ENCODE data around the gene GLYATL1.
A peak's percentile ranks its signal among the peaks of the same experiment; 100 is the strongest.

Gene GLYATL1

DNA sequence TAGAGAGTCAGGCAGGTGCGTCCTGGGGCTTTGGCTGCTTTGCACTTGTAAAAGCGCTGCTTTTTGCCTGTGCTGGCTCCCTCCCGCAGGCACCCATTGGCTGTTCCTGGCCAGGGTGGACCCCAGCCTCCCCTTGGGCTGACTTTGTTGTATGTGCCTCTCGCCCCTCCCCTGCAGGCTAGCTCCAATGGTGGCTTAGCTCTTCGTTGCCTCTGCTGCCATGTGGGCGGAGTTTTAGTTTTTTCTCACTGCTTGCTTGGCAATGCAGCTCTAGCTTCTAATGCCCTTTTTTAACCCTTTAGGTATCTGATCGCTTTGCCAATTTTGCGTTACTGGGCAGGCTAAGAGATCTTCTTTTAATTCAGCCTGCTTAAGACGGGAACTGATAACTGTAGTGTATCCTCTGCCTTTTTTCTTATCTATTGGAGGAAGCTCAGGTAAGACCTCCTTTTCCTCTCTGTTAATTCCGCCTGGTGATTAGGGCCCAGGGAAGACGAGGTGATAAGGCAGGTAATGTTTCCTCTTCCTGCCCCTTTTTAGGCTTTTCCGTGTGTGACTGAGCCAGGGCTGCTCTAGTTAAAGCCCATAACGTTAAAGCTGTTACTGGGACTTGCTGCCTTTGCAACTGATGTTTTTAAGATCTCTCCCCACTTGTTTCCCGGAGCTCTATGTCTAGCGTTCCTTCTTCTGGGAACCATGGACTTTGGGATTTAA, 11.7 kb upstream of the GLYATL1 start:
- Histone ChIP-seq H3K27me3 (ENCODE audit: control insufficient read depth, insufficient read depth, low read length) (no peaks in the 10 kb centered on the region), H3K4me3 (ENCODE audit: low read depth, low read length) (peak overlapping the region; percentile 87), H3K36me3 (ENCODE audit: control insufficient read depth, insufficient read depth, low read length) (no peaks in the 10 kb centered on the region), H3K9ac (ENCODE audit: low read depth, low read length) (no peak overlapping the region), H3K9me3 (ENCODE audit: control insufficient read depth, insufficient read depth, low read length) (no peaks in the 10 kb centered on the region), H3K4me1 (ENCODE audit: control insufficient read depth, insufficient read depth, low read length) (peaks cover 10% of the 10 kb centered on the region)

DNA sequence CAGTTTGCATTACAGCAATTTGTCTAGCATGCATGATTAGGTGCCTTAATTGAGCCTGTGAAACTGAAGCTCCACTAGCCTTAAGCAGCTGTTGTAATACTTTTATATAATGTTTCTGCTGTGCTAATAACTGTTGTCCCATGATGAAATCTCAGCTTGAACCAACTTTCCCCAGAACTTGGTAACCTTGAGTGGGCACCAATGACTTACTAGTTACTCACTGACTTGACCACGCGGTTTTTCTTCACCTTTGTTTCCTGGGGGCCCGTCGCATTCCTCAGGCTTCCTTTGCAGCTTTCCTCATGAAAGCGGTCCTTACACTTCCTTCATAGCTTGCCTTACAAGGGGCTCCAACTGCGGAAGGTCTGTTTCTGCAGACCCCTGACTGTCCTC, 11.2 kb upstream of the GLYATL1 start:
- Histone ChIP-seq H3K4me1 (ENCODE audit: control insufficient read depth, insufficient read depth, low read length) (peaks cover 10% of the 10 kb centered on the region), H3K9me3 (ENCODE audit: control insufficient read depth, insufficient read depth, low read length) (no peaks in the 10 kb centered on the region), H3K4me3 (ENCODE audit: low read depth, low read length) (peak overlapping the region; percentile 87), H3K36me3 (ENCODE audit: control insufficient read depth, insufficient read depth, low read length) (no peaks in the 10 kb centered on the region), H3K9ac (ENCODE audit: low read depth, low read length) (no peak overlapping the region), H3K27me3 (ENCODE audit: control insufficient read depth, insufficient read depth, low read length) (no peaks in the 10 kb centered on the region)

DNA sequence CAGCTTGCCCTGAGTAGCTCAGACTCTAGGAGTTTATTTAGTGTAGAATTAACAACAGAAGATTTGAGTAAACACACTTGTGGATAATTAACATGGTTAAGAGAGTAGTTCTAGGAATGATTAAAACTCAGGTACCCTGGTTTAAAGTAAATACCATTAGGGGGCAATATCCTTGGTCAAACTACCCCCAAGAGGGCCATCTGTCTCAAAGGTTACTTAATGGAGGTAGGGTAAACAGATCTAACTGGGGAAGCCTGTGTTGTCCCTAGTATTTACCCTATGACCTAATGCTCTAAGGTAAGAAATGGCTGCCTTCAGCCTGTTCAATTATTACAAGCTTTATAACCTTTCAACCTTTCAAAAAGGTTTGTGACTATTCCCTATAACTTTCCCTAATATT, 10.6 kb upstream of the GLYATL1 start:
- no peaks in the 10 kb centered on the region for H3K9me3 ChIP-seq (ENCODE audit: control insufficient read depth, insufficient read depth, low read length)
- no peaks in the 10 kb centered on the region for H3K27me3 ChIP-seq (ENCODE audit: control insufficient read depth, insufficient read depth, low read length)
- peaks cover 10% of the 10 kb centered on the region for H3K4me1 ChIP-seq (ENCODE audit: control insufficient read depth, insufficient read depth, low read length)
- no peak overlapping the region for H3K9ac ChIP-seq (ENCODE audit: low read depth, low read length)
- H3K4me3 ChIP-seq (ENCODE audit: low read depth, low read length), result peak overlapping the region; percentile 87
- no peaks in the 10 kb centered on the region for H3K36me3 ChIP-seq (ENCODE audit: control insufficient read depth, insufficient read depth, low read length)

DNA sequence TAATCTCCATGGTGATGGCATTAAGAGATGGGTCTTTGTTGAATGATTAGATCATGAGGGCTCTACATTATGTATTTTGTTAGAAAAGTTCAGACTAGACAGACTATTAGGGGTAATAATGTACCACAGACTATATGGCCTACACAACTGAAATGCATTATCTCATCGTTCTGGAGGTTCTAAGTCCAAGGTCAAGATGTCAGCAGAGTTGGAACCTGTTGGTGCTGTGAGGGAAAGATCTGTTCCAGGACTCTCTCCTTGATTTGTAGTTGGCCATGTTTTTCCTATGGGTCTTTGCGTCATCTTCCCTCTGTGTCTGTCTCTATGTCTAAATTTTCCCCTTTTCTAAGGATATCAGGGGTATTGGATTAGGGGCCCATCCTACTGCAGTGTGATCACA, 8.4 kb upstream of the GLYATL1 start:
- peaks cover 6% of the 10 kb centered on the region for H3K4me1 ChIP-seq (ENCODE audit: control insufficient read depth, insufficient read depth, low read length)
- H3K4me3 ChIP-seq (ENCODE audit: low read depth, low read length), result no peak overlapping the region
- H3K9ac ChIP-seq (ENCODE audit: low read depth, low read length), result no peak overlapping the region
- no peaks in the 10 kb centered on the region for H3K27me3 ChIP-seq (ENCODE audit: control insufficient read depth, insufficient read depth, low read length)
- H3K9me3 ChIP-seq (ENCODE audit: control insufficient read depth, insufficient read depth, low read length), result no peaks in the 10 kb centered on the region
- no peaks in the 10 kb centered on the region for H3K36me3 ChIP-seq (ENCODE audit: control insufficient read depth, insufficient read depth, low read length)

DNA sequence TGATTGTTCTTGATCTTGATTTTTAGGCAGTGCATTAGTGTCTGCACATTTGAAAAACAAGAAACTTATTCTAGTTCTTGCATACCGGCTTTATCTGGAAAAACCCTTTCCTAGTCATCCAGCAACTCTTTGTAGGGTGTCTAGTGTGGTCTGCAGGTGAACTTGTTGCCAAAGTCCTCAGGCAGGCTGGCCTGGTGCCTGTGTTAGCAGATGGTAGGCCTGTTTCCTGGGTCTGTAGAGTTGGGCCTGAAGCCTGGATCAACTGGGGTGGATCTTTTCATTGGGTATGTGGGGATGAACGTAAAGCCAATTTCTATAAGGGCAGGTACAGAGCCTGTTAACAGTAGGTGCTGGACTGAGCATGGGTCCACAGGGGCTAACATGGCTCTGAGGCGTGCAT, 5.6 kb upstream of the GLYATL1 start:
- no peaks in the 10 kb centered on the region for H3K9me3 ChIP-seq (ENCODE audit: control insufficient read depth, insufficient read depth, low read length)
- no peak overlapping the region for H3K9ac ChIP-seq (ENCODE audit: low read depth, low read length)
- H3K4me3 ChIP-seq (ENCODE audit: low read depth, low read length), result no peak overlapping the region
- no peaks in the 10 kb centered on the region for H3K4me1 ChIP-seq (ENCODE audit: control insufficient read depth, insufficient read depth, low read length)
- no peaks in the 10 kb centered on the region for H3K36me3 ChIP-seq (ENCODE audit: control insufficient read depth, insufficient read depth, low read length)
- no peaks in the 10 kb centered on the region for H3K27me3 ChIP-seq (ENCODE audit: control insufficient read depth, insufficient read depth, low read length)

DNA sequence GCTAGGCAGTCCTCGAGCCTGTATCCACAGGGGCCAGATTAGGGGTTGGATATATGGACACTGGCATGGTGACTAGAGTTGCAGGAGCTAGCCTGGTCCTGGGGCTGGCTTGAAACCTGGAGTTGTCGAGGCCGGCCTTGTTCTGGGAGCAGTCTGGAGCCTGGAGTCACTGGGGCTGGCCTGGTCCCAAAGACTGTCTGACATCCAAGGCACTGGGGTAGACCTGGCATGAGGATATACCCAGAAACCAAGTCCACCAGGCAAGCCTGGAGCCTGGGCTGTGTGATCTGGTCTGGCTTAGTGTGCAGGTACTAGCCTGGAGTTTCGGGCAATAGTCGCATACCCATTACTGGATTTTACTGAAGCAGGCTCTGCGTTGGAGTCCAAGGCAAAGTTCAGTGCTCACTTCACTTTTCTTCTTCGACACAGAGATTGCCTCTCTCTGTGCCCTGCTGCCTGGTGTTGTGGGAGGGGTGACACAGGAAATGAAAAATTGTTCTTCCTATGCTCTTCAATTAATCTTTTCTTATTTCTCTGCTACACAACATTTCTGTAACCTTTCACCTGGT, 4.3 kb upstream of the GLYATL1 start:
- Histone ChIP-seq H3K4me3 (ENCODE audit: low read depth, low read length) (no peak overlapping the region), H3K36me3 (ENCODE audit: control insufficient read depth, insufficient read depth, low read length) (no peaks in the 10 kb centered on the region), H3K9me3 (ENCODE audit: control insufficient read depth, insufficient read depth, low read length) (no peaks in the 10 kb centered on the region), H3K9ac (ENCODE audit: low read depth, low read length) (no peak overlapping the region), H3K4me1 (ENCODE audit: control insufficient read depth, insufficient read depth, low read length) (no peaks in the 10 kb centered on the region), H3K27me3 (ENCODE audit: control insufficient read depth, insufficient read depth, low read length) (no peaks in the 10 kb centered on the region)

DNA sequence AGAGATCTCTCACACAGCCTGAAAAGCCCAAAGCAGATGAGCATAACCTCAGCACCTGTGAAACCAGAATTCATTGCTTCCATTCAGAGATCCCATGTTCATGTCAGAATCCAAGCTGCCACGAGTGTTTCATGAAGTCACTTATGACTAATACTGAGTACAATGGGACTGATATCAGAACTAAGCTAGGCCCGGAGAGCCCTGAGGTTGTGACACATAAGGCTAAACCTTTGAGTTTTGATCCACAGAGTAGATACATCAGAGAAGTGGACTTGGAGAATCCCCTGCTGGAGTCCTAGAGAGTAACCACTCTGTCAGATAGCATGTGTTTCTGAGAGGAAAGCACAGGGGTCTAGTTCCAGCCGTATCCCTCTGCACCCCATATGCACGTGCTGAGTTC, 890 bp upstream of the GLYATL1 start:
- Histone ChIP-seq H3K9ac (ENCODE audit: low read depth, low read length) (no peak overlapping the region), H3K9me3 (ENCODE audit: control insufficient read depth, insufficient read depth, low read length) (no peaks in the 10 kb centered on the region)

DNA sequence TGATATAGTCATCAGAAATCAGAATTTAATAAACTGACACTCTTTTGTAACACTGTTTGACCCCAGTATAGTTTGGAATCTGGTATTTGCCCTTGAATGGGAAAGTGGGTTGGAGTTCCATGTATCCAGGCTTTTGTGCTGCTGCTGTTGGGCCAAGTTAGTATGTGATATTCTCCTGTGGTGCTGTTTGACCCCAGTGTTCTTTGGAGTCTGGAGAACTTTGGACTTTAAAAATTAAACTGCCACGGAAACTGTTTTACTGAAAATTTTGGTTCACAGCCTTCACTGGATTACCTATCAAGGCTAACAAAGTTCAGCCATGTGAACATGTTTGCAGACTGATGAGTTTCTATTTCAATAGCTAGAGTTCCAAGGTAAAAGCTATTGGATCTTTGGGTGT, 740 bp downstream of the GLYATL1 start:
- no peaks in the 10 kb centered on the region for H3K27me3 ChIP-seq (ENCODE audit: control insufficient read depth, insufficient read depth, low read length)
- H3K4me3 ChIP-seq (ENCODE audit: low read depth, low read length), result no peak overlapping the region
- H3K36me3 ChIP-seq (ENCODE audit: control insufficient read depth, insufficient read depth, low read length), result no peaks in the 10 kb centered on the region
- no peaks in the 10 kb centered on the region for H3K9me3 ChIP-seq (ENCODE audit: control insufficient read depth, insufficient read depth, low read length)
- H3K9ac ChIP-seq (ENCODE audit: low read depth, low read length), result no peak overlapping the region
- H3K4me1 ChIP-seq (ENCODE audit: control insufficient read depth, insufficient read depth, low read length), result no peaks in the 10 kb centered on the region

More for the DNA sequence above, 890 bp upstream of the GLYATL1 start:
- no peaks in the 10 kb centered on the region for H3K36me3 ChIP-seq (ENCODE audit: control insufficient read depth, insufficient read depth, low read length)
- no peaks in the 10 kb centered on the region for H3K4me1 ChIP-seq (ENCODE audit: control insufficient read depth, insufficient read depth, low read length)
- H3K4me3 ChIP-seq (ENCODE audit: low read depth, low read length), result no peak overlapping the region
- H3K27me3 ChIP-seq (ENCODE audit: control insufficient read depth, insufficient read depth, low read length), result no peaks in the 10 kb centered on the region

DNA sequence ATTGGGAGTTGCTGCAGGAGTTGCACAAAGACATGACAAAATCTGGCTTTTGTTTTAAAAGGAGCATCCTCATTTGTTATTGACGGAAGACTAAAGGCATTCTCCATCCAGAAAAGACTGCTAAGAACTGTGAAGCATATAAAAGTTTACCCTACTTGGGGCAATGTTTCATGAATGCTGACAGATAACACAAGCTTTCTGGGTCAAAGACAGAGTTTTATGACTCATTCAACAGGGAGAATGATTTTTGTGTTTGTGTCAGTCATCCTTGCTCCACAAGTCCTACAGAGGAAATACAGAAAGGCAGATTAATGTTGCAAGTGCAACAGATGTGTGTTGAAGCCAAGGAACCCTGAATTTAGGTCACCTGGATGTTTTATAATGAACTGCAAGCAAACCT, 2.5 kb downstream of the GLYATL1 start:
- Histone ChIP-seq H3K4me3 (ENCODE audit: low read depth, low read length) (no peak overlapping the region), H3K9me3 (ENCODE audit: control insufficient read depth, insufficient read depth, low read length) (no peaks in the 10 kb centered on the region), H3K4me1 (ENCODE audit: control insufficient read depth, insufficient read depth, low read length) (no peaks in the 10 kb centered on the region), H3K36me3 (ENCODE audit: control insufficient read depth, insufficient read depth, low read length) (no peaks in the 10 kb centered on the region), H3K27me3 (ENCODE audit: control insufficient read depth, insufficient read depth, low read length) (no peaks in the 10 kb centered on the region), H3K9ac (ENCODE audit: low read depth, low read length) (no peak overlapping the region)

DNA sequence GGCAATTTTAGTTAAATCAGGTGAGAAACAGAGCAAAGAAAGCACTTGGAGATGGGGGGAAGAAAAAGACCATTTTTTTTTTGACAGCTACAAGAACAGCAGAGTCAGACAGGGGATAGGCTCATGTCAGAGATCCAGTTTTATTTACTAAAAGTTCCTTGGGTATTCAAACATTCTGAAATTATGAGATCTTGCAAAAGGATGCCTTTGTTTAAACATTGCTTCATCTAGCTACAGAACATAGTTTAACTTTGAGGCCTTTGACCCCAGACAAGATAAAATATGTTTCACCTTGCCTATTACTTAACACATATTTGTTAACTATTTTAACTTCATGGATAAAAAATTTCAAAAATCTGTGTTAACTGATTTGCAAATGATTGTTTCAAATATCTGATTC, 6.4 kb downstream of the GLYATL1 start:
- no peaks in the 10 kb centered on the region for H3K36me3 ChIP-seq (ENCODE audit: control insufficient read depth, insufficient read depth, low read length)
- H3K27me3 ChIP-seq (ENCODE audit: control insufficient read depth, insufficient read depth, low read length), result no peaks in the 10 kb centered on the region
- no peak overlapping the region for H3K9ac ChIP-seq (ENCODE audit: low read depth, low read length)
- H3K4me1 ChIP-seq (ENCODE audit: control insufficient read depth, insufficient read depth, low read length), result no peaks in the 10 kb centered on the region
- no peaks in the 10 kb centered on the region for H3K9me3 ChIP-seq (ENCODE audit: control insufficient read depth, insufficient read depth, low read length)
- no peak overlapping the region for H3K4me3 ChIP-seq (ENCODE audit: low read depth, low read length)

DNA sequence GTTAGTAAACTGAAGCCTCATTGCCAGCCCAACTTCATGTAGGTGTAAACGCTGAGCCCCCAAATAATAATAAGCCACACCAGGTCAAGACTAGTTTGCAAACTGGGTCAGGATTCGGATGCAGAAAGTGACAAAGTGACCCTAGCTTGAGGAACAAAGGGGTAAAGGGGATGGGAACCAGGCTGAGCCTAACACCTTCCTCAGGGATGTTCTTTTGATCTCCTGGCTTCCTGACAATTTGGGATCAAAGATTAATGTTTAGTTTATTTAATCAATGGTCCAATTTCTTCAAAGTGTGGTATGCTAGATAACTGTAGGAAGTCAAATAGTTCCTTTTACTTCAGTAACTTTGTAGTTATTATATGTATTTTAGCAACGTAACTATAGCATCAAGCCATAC, 9.9 kb downstream of the GLYATL1 start:
- Histone ChIP-seq H3K9ac (ENCODE audit: low read depth, low read length) (no peak overlapping the region), H3K27me3 (ENCODE audit: control insufficient read depth, insufficient read depth, low read length) (no peaks in the 10 kb centered on the region), H3K4me1 (ENCODE audit: control insufficient read depth, insufficient read depth, low read length) (no peaks in the 10 kb centered on the region), H3K9me3 (ENCODE audit: control insufficient read depth, insufficient read depth, low read length) (no peaks in the 10 kb centered on the region), H3K36me3 (ENCODE audit: control insufficient read depth, insufficient read depth, low read length) (no peaks in the 10 kb centered on the region), H3K4me3 (ENCODE audit: low read depth, low read length) (no peak overlapping the region)

DNA sequence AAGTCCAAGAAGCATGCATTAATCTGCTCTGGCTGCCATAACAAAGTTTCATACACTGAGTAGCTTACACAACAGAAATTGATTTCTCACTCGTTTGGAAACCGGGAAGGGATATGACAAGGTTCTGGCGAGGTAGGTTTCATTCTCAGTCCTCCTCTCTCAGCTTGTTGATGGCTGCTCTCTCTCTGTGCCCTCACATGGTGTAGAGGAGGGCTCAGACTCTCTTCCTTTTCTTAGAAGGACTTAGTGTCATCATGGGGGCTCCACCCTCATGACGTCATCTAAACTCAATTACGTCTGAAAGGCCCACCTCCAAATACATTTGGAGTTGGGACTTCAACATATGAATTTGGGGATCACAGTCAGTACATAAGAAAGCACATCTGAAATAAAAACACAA, 18.6 kb downstream of the GLYATL1 start:
- Histone ChIP-seq H3K36me3 (ENCODE audit: control insufficient read depth, insufficient read depth, low read length) (no peaks in the 10 kb centered on the region), H3K27me3 (ENCODE audit: control insufficient read depth, insufficient read depth, low read length) (peaks cover 8% of the 10 kb centered on the region), H3K9me3 (ENCODE audit: control insufficient read depth, insufficient read depth, low read length) (no peaks in the 10 kb centered on the region), H3K4me3 (ENCODE audit: low read depth, low read length) (no peak overlapping the region), H3K4me1 (ENCODE audit: control insufficient read depth, insufficient read depth, low read length) (peaks cover 13% of the 10 kb centered on the region), H3K9ac (ENCODE audit: low read depth, low read length) (no peak overlapping the region)
